ENCODE data around the gene IL1RN. TPM values are rescaled to one million over a fixed set of nuclear protein-coding genes. Genes with fewer than 3 reads are reported as not detected.

Gene IL1RN
- total and polyA plus RNA-seq, 2 of the 13 experiments (the other 11 are each of a cell fraction or from before 2014, with no cell fraction given): 21.2 to 101 TPM

GRCh38 chr2:113181258-113182051, 54.1 kb downstream of the IL1RN start (continued):
- TF ChIP-seq ZNF570 (CRISPR knock-in tag; IDR thresholded peaks at IDR 0.05; ENCODE audit: borderline replicate concordance) (no peak), EP300 (IDR thresholded peaks at IDR 0.05; ENCODE audit: low read depth in 2 of 2, low read length in 2 of 2) (0 out of 4 replicates have a peak, but pooled peaks of 1 of the 2 experiments have one; percentile 19), EP300 (CRISPR knock-in tag; IDR thresholded peaks at IDR 0.05; ENCODE audit: borderline replicate concordance) (no peak), NR2F1 (CRISPR knock-in tag; IDR thresholded peaks at IDR 0.05) (peak; percentile 25 to 39; a peak in 1 of 4 replicates), ZHX2 (IDR thresholded peaks at IDR 0.05; ENCODE audit: low read depth) (no peak), ZHX2 (CRISPR knock-in tag; IDR thresholded peaks at IDR 0.05; ENCODE audit: borderline replicate concordance) (no peak), HOXA3 (CRISPR knock-in tag; IDR thresholded peaks at IDR 0.05) (peak; percentile 10; the same call in 1 of the 2 replicates), ZNF800 (CRISPR knock-in tag; IDR thresholded peaks at IDR 0.05) (no peak), ELF1 (CRISPR knock-in tag; IDR thresholded peaks at IDR 0.05) (no peak), FOXP1 (IDR thresholded peaks at IDR 0.05) (no peak), FOXP1 (CRISPR knock-in tag; IDR thresholded peaks at IDR 0.05) (0 out of 2 replicates have a peak, but pooled peaks have one; percentile 18), ZNF879 (CRISPR knock-in tag; IDR thresholded peaks at IDR 0.05) (no peak), POLR2AphosphoS2 (IDR thresholded peaks at IDR 0.05; ENCODE audit: low read depth, low read length) (no peak), SPEN (CRISPR knock-in tag; IDR thresholded peaks at IDR 0.05; ENCODE audit: low read depth) (no peak), THAP11 (CRISPR knock-in tag; IDR thresholded peaks at IDR 0.05) (no peak), ZBTB1 (CRISPR knock-in tag; IDR thresholded peaks at IDR 0.05; ENCODE audit: borderline replicate concordance) (no peak), HINFP (CRISPR knock-in tag; IDR thresholded peaks at IDR 0.05; ENCODE audit: low read depth) (no peak)
- TF ChIP-seq, protein P1, sequence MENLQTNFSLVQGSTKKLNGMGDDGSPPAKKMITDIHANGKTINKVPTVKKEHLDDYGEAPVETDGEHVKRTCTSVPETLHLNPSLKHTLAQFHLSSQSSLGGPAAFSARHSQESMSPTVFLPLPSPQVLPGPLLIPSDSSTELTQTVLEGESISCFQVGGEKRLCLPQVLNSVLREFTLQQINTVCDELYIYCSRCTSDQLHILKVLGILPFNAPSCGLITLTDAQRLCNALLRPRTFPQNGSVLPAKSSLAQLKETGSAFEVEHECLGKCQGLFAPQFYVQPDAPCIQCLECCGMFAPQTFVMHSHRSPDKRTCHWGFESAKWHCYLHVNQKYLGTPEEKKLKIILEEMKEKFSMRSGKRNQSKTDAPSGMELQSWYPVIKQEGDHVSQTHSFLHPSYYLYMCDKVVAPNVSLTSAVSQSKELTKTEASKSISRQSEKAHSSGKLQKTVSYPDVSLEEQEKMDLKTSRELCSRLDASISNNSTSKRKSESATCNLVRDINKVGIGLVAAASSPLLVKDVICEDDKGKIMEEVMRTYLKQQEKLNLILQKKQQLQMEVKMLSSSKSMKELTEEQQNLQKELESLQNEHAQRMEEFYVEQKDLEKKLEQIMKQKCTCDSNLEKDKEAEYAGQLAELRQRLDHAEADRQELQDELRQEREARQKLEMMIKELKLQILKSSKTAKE (CRISPR knock-in tag; IDR thresholded peaks at IDR 0.05; ENCODE audit: borderline replicate concordance): peak; percentile 44; the same call in 1 of the 2 replicates
